MM.1S (cell line): ENCODE measurements around the gene KANK2.
"Not testable (repeated sequence)": the region's sequence is repeated elsewhere in the genome, so short reads cannot be mapped to it uniquely, and the experiment has no call there.

ENCODE experiments used
- DNase-seq: peaks from one replicate; pipeline ENCODE4 v3.0.0-alpha.2; 2015
- H2AFZ ChIP-seq: fragments of 300-600 bp; sonication (generic); 2 replicates; pipeline ENCODE4 v1.6.0; 2016; ENCODE audit warnings: antibody characterized with exemption, low read length
- H3F3A ChIP-seq: fragments of 300-600 bp; sonication (generic); 2 replicates; pipeline ENCODE4 v1.6.1; 2016; ENCODE audit warnings: mild to moderate bottlenecking, antibody characterized with exemption, low read length, moderate library complexity, mixed read lengths; ENCODE audit not compliant: insufficient read depth
- H3K27ac ChIP-seq: fragments of 300-600 bp; sonication (generic); 2 replicates; pipeline ENCODE4 v1.5.1; 2016; ENCODE audit warnings: mild to moderate bottlenecking, low read length
- H3K27me3 ChIP-seq: fragments of 300-600 bp; sonication (generic); replicated peaks from 2 replicates; pipeline ENCODE4 v1.6.0; 2016; ENCODE audit warnings: low read length; ENCODE audit not compliant: insufficient read depth
- H3K36me3 ChIP-seq: fragments of 300-600 bp; sonication (generic); replicated peaks from 2 replicates; pipeline ENCODE4 v1.6.1; 2016; ENCODE audit warnings: mild to moderate bottlenecking, low read length, mixed read lengths; ENCODE audit not compliant: insufficient read depth
- H3K4me1 ChIP-seq: fragments of 300-600 bp; sonication (generic); 2 replicates; pipeline ENCODE4 v1.6.1; 2016; ENCODE audit warnings: low read length, mixed read lengths
- H3K4me2 ChIP-seq: fragments of 300-600 bp; sonication (generic); 2 replicates; pipeline ENCODE4 v1.6.0; 2016; ENCODE audit warnings: low read depth, low read length
- H3K4me3 ChIP-seq: fragments of 300-600 bp; sonication (generic); 2 replicates; pipeline ENCODE4 v1.5.1; 2016; ENCODE audit warnings: low read length, mixed read lengths
- H3K79me2 ChIP-seq: fragments of 300-600 bp; sonication (generic); 2 replicates; pipeline ENCODE4 v1.6.1; 2016; ENCODE audit warnings: mixed run types, low read length, mixed read lengths
- H3K9ac ChIP-seq: fragments of 300-600 bp; sonication (generic); 2 replicates; pipeline ENCODE4 v1.6.1; 2016; ENCODE audit warnings: low read length, mixed read lengths
- H3K9me2 ChIP-seq: fragments of 300-600 bp; sonication (generic); replicated peaks from 2 replicates; pipeline ENCODE4 v1.6.1; 2016; ENCODE audit warnings: mild to moderate bottlenecking, low read length, mixed read lengths; ENCODE audit not compliant: insufficient read depth
- H3K9me3 ChIP-seq: fragments of 300-600 bp; sonication (generic); replicated peaks from 2 replicates; pipeline ENCODE4 v1.6.1; 2016; ENCODE audit warnings: mild to moderate bottlenecking, low read length, mixed read lengths; ENCODE audit not compliant: insufficient read depth
- H4K20me1 ChIP-seq: fragments of 300-600 bp; sonication (generic); 2 replicates; pipeline ENCODE4 v1.6.1; 2016; ENCODE audit warnings: mild to moderate bottlenecking, low read length, moderate library complexity, mixed read lengths; ENCODE audit not compliant: insufficient read depth
- EZH2 ChIP-seq: fragments of 300-600 bp; sonication (generic); optimal IDR thresholded peaks from 2 replicates; pipeline ENCODE3; 2017; ENCODE audit warnings: low read depth, mild to moderate bottlenecking, antibody characterized with exemption, low read length, mixed read lengths
- EZH2phosphoT487 ChIP-seq: fragments of 300-600 bp; sonication (generic); IDR thresholded peaks from 2 replicates; pipeline ENCODE4 v1.6.1; 2018; ENCODE audit warnings: antibody characterized with exemption, low read length
- TF ChIP-seq, protein P1 (sequence below): fragments of 300-600 bp; sonication (generic); IDR thresholded peaks from 2 replicates; pipeline ENCODE4 v1.5.1; 2016; ENCODE audit warnings: antibody characterized with exemption, low read length, mixed read lengths

Gene KANK2

DNA sequence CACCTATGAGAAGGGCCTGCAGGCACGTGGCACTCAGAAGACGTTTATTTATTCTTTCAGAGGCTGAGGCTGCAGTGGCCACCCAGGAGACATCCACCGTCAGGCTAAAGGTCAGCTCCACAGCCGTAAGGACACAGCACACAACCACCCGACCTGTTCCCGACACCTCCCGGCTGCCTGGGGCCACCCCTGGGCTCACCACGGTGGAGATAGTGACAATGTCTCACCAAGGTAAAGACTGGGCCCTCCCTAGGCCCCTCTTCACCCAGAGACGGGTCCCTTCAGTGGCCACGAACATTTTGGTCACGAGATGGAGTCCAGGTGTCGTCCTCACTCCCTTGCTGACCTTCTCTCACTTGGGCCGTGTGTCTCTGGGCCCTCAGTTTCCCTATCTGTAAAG lies 74.2 kb downstream of the KANK2 start:
- no peak overlapping the region for H3K4me3 ChIP-seq
- no peak overlapping the region for H2AFZ ChIP-seq
- TF ChIP-seq EZH2 (no peak), EZH2phosphoT487 (no peak)
- TF ChIP-seq, protein P1, sequence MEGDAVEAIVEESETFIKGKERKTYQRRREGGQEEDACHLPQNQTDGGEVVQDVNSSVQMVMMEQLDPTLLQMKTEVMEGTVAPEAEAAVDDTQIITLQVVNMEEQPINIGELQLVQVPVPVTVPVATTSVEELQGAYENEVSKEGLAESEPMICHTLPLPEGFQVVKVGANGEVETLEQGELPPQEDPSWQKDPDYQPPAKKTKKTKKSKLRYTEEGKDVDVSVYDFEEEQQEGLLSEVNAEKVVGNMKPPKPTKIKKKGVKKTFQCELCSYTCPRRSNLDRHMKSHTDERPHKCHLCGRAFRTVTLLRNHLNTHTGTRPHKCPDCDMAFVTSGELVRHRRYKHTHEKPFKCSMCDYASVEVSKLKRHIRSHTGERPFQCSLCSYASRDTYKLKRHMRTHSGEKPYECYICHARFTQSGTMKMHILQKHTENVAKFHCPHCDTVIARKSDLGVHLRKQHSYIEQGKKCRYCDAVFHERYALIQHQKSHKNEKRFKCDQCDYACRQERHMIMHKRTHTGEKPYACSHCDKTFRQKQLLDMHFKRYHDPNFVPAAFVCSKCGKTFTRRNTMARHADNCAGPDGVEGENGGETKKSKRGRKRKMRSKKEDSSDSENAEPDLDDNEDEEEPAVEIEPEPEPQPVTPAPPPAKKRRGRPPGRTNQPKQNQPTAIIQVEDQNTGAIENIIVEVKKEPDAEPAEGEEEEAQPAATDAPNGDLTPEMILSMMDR: no peak
- H3K36me3 ChIP-seq: peaks cover 31% of the 10 kb centered on the region
- H3K4me2 ChIP-seq: no peak overlapping the region
- no peak for DNase-seq
- no peaks in the 10 kb centered on the region for H3K27me3 ChIP-seq
- no peak overlapping the region for H3K9ac ChIP-seq
- H3F3A ChIP-seq: peaks cover 11% of the 10 kb centered on the region; the same call in 1 of the 2 replicates
- no peaks in the 10 kb centered on the region for H3K4me1 ChIP-seq
- peaks cover 11% of the 10 kb centered on the region for H3K79me2 ChIP-seq
- no peaks in the 10 kb centered on the region for H4K20me1 ChIP-seq
- no peaks in the 10 kb centered on the region for H3K9me2 ChIP-seq
- H3K27ac ChIP-seq: no peak overlapping the region
- no peaks in the 10 kb centered on the region for H3K9me3 ChIP-seq

DNA sequence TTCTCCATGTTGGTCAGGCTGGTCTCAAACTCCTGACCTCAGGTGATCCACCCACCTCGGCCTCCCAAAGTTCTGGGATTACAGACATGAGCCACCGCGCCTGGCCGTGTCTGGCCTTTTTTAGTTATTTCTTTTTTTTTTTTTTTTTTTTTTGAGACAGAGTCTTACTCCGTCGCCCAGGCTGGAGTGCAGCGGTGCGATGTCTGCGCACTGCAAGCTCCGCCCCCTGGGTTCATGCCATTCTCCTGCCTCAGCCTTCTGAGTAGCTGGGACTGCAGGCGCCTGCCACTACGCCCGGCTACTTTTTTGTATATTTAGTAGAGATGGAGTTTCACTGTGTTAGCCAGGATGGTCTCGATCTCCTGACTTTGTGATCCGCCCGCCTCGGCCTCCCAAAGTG lies 75.4 kb downstream of the KANK2 start:
- H3K36me3 ChIP-seq: peaks cover 30% of the 10 kb centered on the region

DNA sequence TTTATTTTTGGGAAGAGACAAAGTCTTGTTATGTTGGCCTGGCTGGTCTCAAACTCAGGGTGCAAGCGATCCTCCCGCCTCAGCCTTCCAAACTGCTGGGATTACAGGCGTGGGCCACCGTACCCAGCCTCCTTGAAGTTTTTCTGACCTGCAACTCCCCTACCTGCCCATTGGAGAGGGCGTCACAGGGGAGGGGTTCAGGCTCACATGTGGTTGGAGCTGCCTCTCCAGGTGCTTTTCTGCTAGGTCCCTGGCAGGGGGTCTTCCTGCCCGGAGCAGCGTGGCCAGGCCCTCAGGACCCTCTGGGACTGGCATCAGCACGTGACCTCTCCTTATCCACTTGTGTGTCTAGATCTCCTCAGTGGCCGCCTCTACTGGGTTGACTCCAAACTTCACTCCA lies 80.8 kb downstream of the KANK2 start:
- peaks cover 35% of the 10 kb centered on the region for H3K79me2 ChIP-seq
- no peaks in the 10 kb centered on the region for H3K9me3 ChIP-seq
- H4K20me1 ChIP-seq: peaks cover 6% of the 10 kb centered on the region; the same call in 1 of the 2 replicates
- no peak overlapping the region for H3K27ac ChIP-seq
- H3K4me3 ChIP-seq: no peak overlapping the region
- no peak for DNase-seq
- no peaks in the 10 kb centered on the region for H3K27me3 ChIP-seq
- no peak overlapping the region for H2AFZ ChIP-seq
- H3K9ac ChIP-seq: no peak overlapping the region
- H3K36me3 ChIP-seq: peaks cover 43% of the 10 kb centered on the region
- H3F3A ChIP-seq: peaks cover 12% of the 10 kb centered on the region; the same call in 1 of the 2 replicates
- TF ChIP-seq EZH2phosphoT487: no peak
- TF ChIP-seq EZH2: no peak
- TF ChIP-seq, protein P1: no peak
- H3K9me2 ChIP-seq: no peaks in the 10 kb centered on the region
- no peak overlapping the region for H3K4me2 ChIP-seq
- H3K4me1 ChIP-seq: peaks cover 9% of the 10 kb centered on the region

More for the DNA sequence above, 75.4 kb downstream of the KANK2 start:
- not testable (repeated sequence) for H3K4me1 ChIP-seq, DNase-seq, H2AFZ ChIP-seq, H3K9me3 ChIP-seq, H3K4me3 ChIP-seq, H3K9ac ChIP-seq, H3K27me3 ChIP-seq, H3K27ac ChIP-seq, H4K20me1 ChIP-seq, H3K9me2 ChIP-seq, H3K4me2 ChIP-seq
- Histone ChIP-seq H3F3A (peaks cover 11% of the 10 kb centered on the region; the same call in 1 of the 2 replicates), H3K79me2 (peaks cover 14% of the 10 kb centered on the region)

DNA sequence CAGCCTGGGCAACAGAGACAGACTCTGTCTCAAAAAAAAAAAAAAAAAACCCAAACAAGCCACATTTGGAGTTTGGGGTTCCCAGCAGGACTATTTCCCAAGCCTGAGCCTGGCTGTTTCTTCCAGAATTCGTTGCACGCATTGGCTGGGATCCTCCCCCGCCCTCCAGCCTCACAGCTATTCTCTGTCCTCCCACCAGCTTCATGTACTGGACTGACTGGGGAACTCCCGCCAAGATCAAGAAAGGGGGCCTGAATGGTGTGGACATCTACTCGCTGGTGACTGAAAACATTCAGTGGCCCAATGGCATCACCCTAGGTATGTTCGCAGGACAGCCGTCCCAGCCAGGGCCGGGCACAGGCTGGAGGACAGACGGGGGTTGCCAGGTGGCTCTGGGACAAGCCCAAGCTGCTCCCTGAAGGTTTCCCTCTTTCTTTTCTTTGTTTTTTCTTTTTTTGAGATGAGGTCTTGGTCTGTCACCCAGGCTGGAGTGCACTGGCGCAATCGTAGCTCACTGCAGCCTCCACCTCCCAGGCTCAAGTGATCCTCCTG lies 81.4 kb downstream of the KANK2 start:
- no peak overlapping the region for H2AFZ ChIP-seq
- no peaks in the 10 kb centered on the region for H3K9me3 ChIP-seq
- H3K4me3 ChIP-seq: no peak overlapping the region
- H3K36me3 ChIP-seq: peaks cover 45% of the 10 kb centered on the region
- no peaks in the 10 kb centered on the region for H3K27me3 ChIP-seq
- H3F3A ChIP-seq: peaks cover 15% of the 10 kb centered on the region; the same call in 1 of the 2 replicates
- no peaks in the 10 kb centered on the region for H3K9me2 ChIP-seq
- H3K27ac ChIP-seq: no peak overlapping the region
- no peak for DNase-seq
- H4K20me1 ChIP-seq: peaks cover 6% of the 10 kb centered on the region; the same call in 1 of the 2 replicates
- H3K9ac ChIP-seq: no peak overlapping the region
- no peak overlapping the region for H3K4me2 ChIP-seq
- TF ChIP-seq, protein P1: no peak
- TF ChIP-seq EZH2 (no peak), EZH2phosphoT487 (no peak)
- H3K79me2 ChIP-seq: peaks cover 39% of the 10 kb centered on the region
- peaks cover 9% of the 10 kb centered on the region for H3K4me1 ChIP-seq
